Measurements from ENCODE around the gene METTL21C. TPM values are rescaled to one million over a fixed set of nuclear protein-coding genes. Genes with fewer than 3 reads are reported as not detected.

The METTL21C gene
- polyA plus RNA-seq, 3 donors: not detected

DNA sequence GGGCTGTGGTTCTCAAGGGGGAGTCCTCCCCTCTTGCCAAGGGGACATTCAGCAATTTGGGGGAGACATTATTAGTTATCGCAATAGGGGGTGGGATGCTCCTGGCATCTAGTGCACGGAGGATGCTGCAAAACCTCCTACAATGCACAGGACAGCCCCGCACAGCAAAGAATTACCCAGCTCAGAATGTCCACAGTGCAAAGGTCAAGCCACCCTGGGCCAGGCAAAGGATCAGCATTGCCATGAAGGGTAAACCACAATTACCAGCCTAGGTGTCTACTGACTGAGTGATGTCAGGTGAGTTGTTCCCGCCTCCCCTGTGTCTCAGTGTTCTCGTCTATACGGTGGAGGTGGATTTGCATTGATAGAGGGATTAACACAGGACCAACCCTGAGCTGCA lies 2.4 kb upstream of the METTL21C start:
- TF ChIP-seq, protein P1, sequence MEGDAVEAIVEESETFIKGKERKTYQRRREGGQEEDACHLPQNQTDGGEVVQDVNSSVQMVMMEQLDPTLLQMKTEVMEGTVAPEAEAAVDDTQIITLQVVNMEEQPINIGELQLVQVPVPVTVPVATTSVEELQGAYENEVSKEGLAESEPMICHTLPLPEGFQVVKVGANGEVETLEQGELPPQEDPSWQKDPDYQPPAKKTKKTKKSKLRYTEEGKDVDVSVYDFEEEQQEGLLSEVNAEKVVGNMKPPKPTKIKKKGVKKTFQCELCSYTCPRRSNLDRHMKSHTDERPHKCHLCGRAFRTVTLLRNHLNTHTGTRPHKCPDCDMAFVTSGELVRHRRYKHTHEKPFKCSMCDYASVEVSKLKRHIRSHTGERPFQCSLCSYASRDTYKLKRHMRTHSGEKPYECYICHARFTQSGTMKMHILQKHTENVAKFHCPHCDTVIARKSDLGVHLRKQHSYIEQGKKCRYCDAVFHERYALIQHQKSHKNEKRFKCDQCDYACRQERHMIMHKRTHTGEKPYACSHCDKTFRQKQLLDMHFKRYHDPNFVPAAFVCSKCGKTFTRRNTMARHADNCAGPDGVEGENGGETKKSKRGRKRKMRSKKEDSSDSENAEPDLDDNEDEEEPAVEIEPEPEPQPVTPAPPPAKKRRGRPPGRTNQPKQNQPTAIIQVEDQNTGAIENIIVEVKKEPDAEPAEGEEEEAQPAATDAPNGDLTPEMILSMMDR (IDR thresholded peaks at IDR 0.05): no peak
- peaks cover 4 to 7% (median 6%) of the 10 kb centered on the region in 7 donors for H3K9me3 Mint-ChIP-seq
- H3K9me3 ChIP-seq (replicated peaks in 1 of 2; ENCODE audit: control insufficient read depth in 1 of 2, insufficient read depth in 1 of 2, low read length in 2 of 2): peaks cover 0 to 3% of the 10 kb centered on the region in 2 donors
- H3K4me3 ChIP-seq (replicated peaks in 1 of 3; ENCODE audit: low read depth in 2 of 3, low read length in 3 of 3): no peak overlapping the region
- H3K79me2 ChIP-seq (ENCODE audit: insufficient read depth, low read length): no peaks in the 10 kb centered on the region
- H4K20me1 ChIP-seq (ENCODE audit: insufficient read depth, low read length): no peaks in the 10 kb centered on the region
- H3K4me2 ChIP-seq (replicated peaks; ENCODE audit: extremely low read depth, low read length, poor library complexity, severe bottlenecking): no peak overlapping the region
- H3K36me3 Mint-ChIP-seq: no peaks in the 10 kb centered on the region
- H3K36me3 ChIP-seq (replicated peaks in 1 of 2; ENCODE audit: control insufficient read depth in 1 of 2, insufficient read depth in 2 of 2, low read length in 2 of 2): no peaks in the 10 kb centered on the region
- no peak overlapping the region for H3K27ac Mint-ChIP-seq
- H3K4me1 ChIP-seq (ENCODE audit: control insufficient read depth in 1 of 2, insufficient read depth in 2 of 2, low read length in 2 of 2): no peaks in the 10 kb centered on the region
- DNase-seq: no peak
- H3K27me3 Mint-ChIP-seq (ENCODE audit: low read depth in 3 of 3): peaks cover 2 to 11% (median 3%) of the 10 kb centered on the region in 3 donors
- H2AFZ ChIP-seq (ENCODE audit: insufficient read depth, low read depth, low read length, poor library complexity, severe bottlenecking): no peak overlapping the region
- peaks cover 0 to 4% of the 10 kb centered on the region in 2 donors for H3K27me3 ChIP-seq (ENCODE audit: control insufficient read depth in 2 of 2, insufficient read depth in 2 of 2, low read length in 2 of 2)
- no peak overlapping the region for H3K4me3 Mint-ChIP-seq
- H3K4me1 Mint-ChIP-seq: no peaks in the 10 kb centered on the region
- intact Hi-C loops (cut with micrococcal nuclease): no loop called here
- no peak overlapping the region for H3K27ac ChIP-seq (ENCODE audit: low read depth in 1 of 2, low read length in 2 of 2)
- H3K9ac ChIP-seq (ENCODE audit: insufficient read depth, low read length, poor library complexity, severe bottlenecking): no peak overlapping the region
- 82% methylated on average over 2 of the region's 6 CpGs for WGBS (ENCODE audit: insufficient coverage)

DNA sequence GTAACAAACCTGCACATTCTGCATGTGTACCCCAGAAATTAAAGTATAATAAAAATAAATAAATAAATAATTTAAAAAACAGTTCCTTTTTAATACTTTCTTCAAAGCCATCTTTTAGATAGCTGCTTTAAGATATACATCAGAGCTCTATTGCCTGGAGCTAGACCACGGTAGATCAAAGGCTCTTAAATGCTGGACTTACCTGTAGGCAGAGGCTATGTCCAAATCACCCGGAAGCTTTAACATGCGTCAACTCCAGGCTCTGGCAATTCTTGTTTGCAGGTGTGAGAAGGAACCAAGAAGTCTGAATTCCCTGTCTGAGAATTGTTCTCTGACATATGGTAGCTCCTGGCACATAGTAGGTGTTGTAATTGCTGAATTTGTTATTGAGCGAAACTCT lies 1.6 kb upstream of the METTL21C start:
- Histone ChIP-seq H3K4me1 (ENCODE audit: control insufficient read depth in 1 of 2, insufficient read depth in 2 of 2, low read length in 2 of 2) (no peaks in the 10 kb centered on the region), H3K36me3 (replicated peaks in 1 of 2; ENCODE audit: control insufficient read depth in 1 of 2, insufficient read depth in 2 of 2, low read length in 2 of 2) (no peaks in the 10 kb centered on the region), H3K4me3 (replicated peaks in 1 of 3; ENCODE audit: low read depth in 2 of 3, low read length in 3 of 3) (no peak overlapping the region), H3K9ac (ENCODE audit: insufficient read depth, low read length, poor library complexity, severe bottlenecking) (no peak overlapping the region), H3K79me2 (ENCODE audit: insufficient read depth, low read length) (no peaks in the 10 kb centered on the region), H2AFZ (ENCODE audit: insufficient read depth, low read depth, low read length, poor library complexity, severe bottlenecking) (no peak overlapping the region), H4K20me1 (ENCODE audit: insufficient read depth, low read length) (no peaks in the 10 kb centered on the region), H3K4me2 (replicated peaks; ENCODE audit: extremely low read depth, low read length, poor library complexity, severe bottlenecking) (no peak overlapping the region), H3K9me3 (replicated peaks in 1 of 2; ENCODE audit: control insufficient read depth in 1 of 2, insufficient read depth in 1 of 2, low read length in 2 of 2) (peaks cover 0 to 3% of the 10 kb centered on the region in 2 donors), H3K27ac (ENCODE audit: low read depth in 1 of 2, low read length in 2 of 2) (no peak overlapping the region), H3K27me3 (ENCODE audit: control insufficient read depth in 2 of 2, insufficient read depth in 2 of 2, low read length in 2 of 2) (peaks cover 0 to 4% of the 10 kb centered on the region in 2 donors)
- Mint-ChIP-seq H3K27me3 (ENCODE audit: low read depth in 3 of 3) (peaks cover 3 to 11% (median 6%) of the 10 kb centered on the region in 3 donors), H3K9me3 (peaks cover 4 to 7% (median 6%) of the 10 kb centered on the region in 7 donors), H3K27ac (no peak overlapping the region), H3K36me3 (no peaks in the 10 kb centered on the region), H3K4me3 (no peak overlapping the region), H3K4me1 (no peaks in the 10 kb centered on the region)
- intact Hi-C loops (cut with micrococcal nuclease): no loop called here
- 97% methylated on average over 4 of the region's 4 CpGs for WGBS (ENCODE audit: insufficient coverage)
- TF ChIP-seq, protein P1 (IDR thresholded peaks at IDR 0.05): no peak
- no peak for DNase-seq

All from CD14-positive monocyte (primary cell).